Bone marrow (tissue), 2 donors: ENCODE data around the gene BRI3.

Experiments
- DNase-seq, 2 donors: peaks; one replicate each; lab custom pipeline; 2025; lab: John Stamatoyannopoulos, UW

BRI3 gene

GRCh38 chr7:98252425-98253054 is 28.9 kb upstream of the BRI3 start:
- DNase-seq: no peak

GRCh38 chr7:98254516-98254915 is 27.0 kb upstream of the BRI3 start:
- DNase-seq: no peak

- DNase-seq: no peak
Observed at GRCh38 chr7:98254951-98255610, 26.4 kb upstream of the BRI3 start.

- DNase-seq: no peak
Observed at GRCh38 chr7:98256431-98256830, 25.1 kb upstream of the BRI3 start.

- no peak for DNase-seq
Observed at GRCh38 chr7:98257701-98258100, 23.8 kb upstream of the BRI3 start.

GRCh38 chr7:98265841-98266271 is 15.6 kb upstream of the BRI3 start:
- no peak for DNase-seq

GRCh38 chr7:98266840-98267239 is 14.6 kb upstream of the BRI3 start:
- DNase-seq: no peak

GRCh38 chr7:98267303-98267702 is 14.2 kb upstream of the BRI3 start:
- DNase-seq: no peak

- DNase-seq: no peak
Observed at GRCh38 chr7:98276241-98276761, 5.2 kb upstream of the BRI3 start.

GRCh38 chr7:98278408-98278807 is 3.1 kb upstream of the BRI3 start:
- DNase-seq: no peak

GRCh38 chr7:98278936-98279335 is 2.5 kb upstream of the BRI3 start:
- DNase-seq: no peak

GRCh38 chr7:98280296-98280695 is 1.2 kb upstream of the BRI3 start:
- no peak for DNase-seq

- DNase-seq: no peak
Observed at GRCh38 chr7:98281757-98282606, 496 bp downstream of the BRI3 start.

GRCh38 chr7:98282703-98283102 is 1.2 kb downstream of the BRI3 start:
- DNase-seq: no peak

- DNase-seq: peak in 1 of 2 donors; percentile 53
Observed at GRCh38 chr7:98283127-98283886, 1.8 kb downstream of the BRI3 start.

- DNase-seq: no peak
Observed at GRCh38 chr7:98283887-98284222, 2.4 kb downstream of the BRI3 start.

GRCh38 chr7:98284335-98285036 is 3.0 kb downstream of the BRI3 start:
- DNase-seq: peak in 1 of 2 donors; percentile 31

GRCh38 chr7:98285157-98286092 is 3.9 kb downstream of the BRI3 start:
- DNase-seq: no peak

- DNase-seq: no peak
Observed at GRCh38 chr7:98286093-98286539, 4.6 kb downstream of the BRI3 start.
